Ovary (tissue), 9 donors: Measurements from ENCODE around the gene COX8A. TPM values are rescaled to one million over a fixed set of nuclear protein-coding genes. Genes with fewer than 3 reads are reported as not detected.

Source experiments
- DNase-seq, 5 donors: peaks; one replicate each; pipeline ENCODE4 v3.0.0-alpha.2; 2019 to 2020
- H3K27ac ChIP-seq, 2 donors: fragments of 200-600 bp; one replicate each; pipeline versions ENCODE4 v1.5.1 to v1.8.0; 2019 to 2022
- H3K27me3 ChIP-seq: fragments of 200-600 bp; one replicate; pipeline ENCODE4 v1.8.0; 2022
- H3K36me3 ChIP-seq: fragments of 200-600 bp; sonication (generic); one replicate; pipeline ENCODE4 v1.5.1; 2019
- H3K4me1 ChIP-seq: one replicate; pipeline ENCODE4 v1.8.1; 2013; ENCODE audit warnings: mild to moderate bottlenecking, moderate library complexity; ENCODE audit not compliant: insufficient read depth
- H3K4me3 ChIP-seq: fragments of 200-600 bp; sonication (generic); one replicate; pipeline ENCODE4 v1.5.1; 2017
- H3K9me3 ChIP-seq, 2 donors: fragments of 200-600 bp in 1 of 2; sonication (generic) in 1 of 2; one replicate each; pipeline versions ENCODE4 v1.5.1 to v1.8.1; 2013 to 2019; ENCODE audit warnings: mild to moderate bottlenecking in 1 of 2, moderate library complexity in 1 of 2
- CTCF ChIP-seq, 3 donors: fragments of 450-650 bp in 2 of 3; fragments of 200-600 bp in 1 of 3; IDR thresholded peaks; one replicate each; pipeline versions ENCODE4 v1.5.1 to v1.8.0; 2016 to 2022; ENCODE audit warnings: antibody characterized with exemption in 3 of 3, mild to moderate bottlenecking in 1 of 3
- EP300 ChIP-seq: sonication (generic); formaldehyde crosslinking; IDR thresholded peaks from one replicate; pipeline ENCODE4 v1.6.1; 2017; ENCODE audit warnings: antibody characterized with exemption
- POLR2A ChIP-seq: fragments of 450-650 bp; IDR thresholded peaks from one replicate; pipeline ENCODE4 v1.6.1; 2017; ENCODE audit warnings: antibody characterized with exemption, mild to moderate bottlenecking, moderate library complexity
- WGBS, 3 donors: extraction: QIAGEN DNeasy Blood & Tissue Kit in 1 of 3; methylation state at CpG; one replicate each; pipeline versions ENCODE4 v1.1.5 to v1.1.7; 2013 to 2017; 5-methylcytosine and 5-hydroxymethylcytosine counted together
- intact Hi-C, 4 donors: fragments of 100-400 bp; cut with DNase I; formaldehyde crosslinking; loops; one replicate each; pipeline versions ENCODE4 v1.11.0 to v1.15.1; 2022 to 2023
- polyA plus RNA-seq, 2 donors: library from polyadenylated mRNA; stranded (reverse); fragments of 200-250 nt in 1 of 2; fragments of 350-450 nt in 1 of 2; fragmentation: Illumina TruSeq in 1 of 2; extraction: RNeasy Lipid Tissue Mini Kit (QIAGEN cat#74804) in 1 of 2; gene quantifications; one replicate each; pipeline ENCODE4 v1.2.3, GENCODE V29; 2013 to 2014
- total RNA-seq, 7 donors: library from RNA; depleted of rRNA in 2 of 7; stranded (reverse); fragments of >200 nt in 2 of 7; fragmentation: NEBNext Ultra II Directional in 3 of 7; extraction: Animal tissue kit (Norgen Biotek cat#: 25700) in 3 of 7; gene quantifications; one replicate each; pipeline versions ENCODE4 v1.1.0 to v1.2.4, GENCODE V29; 2016 to 2023
- donor health status: DM: no; HTN: no; CAD: no; lungs with moderate emphysema.
- donor health status: DM: no; HTN: no; CAD: no.
- donor health status: Bipolar disorder and iron deficiency.
- donor health status: DM: yes; HTN: yes; CAD: no.
- donor health status: DM: no; HTN: no; CAD: no.
- donor health status: DM: yes; HTN: yes; CAD: no.

Gene COX8A
- total and polyA plus RNA-seq, 9 donors, result 64.8 to 438 (median 222) TPM

DNA sequence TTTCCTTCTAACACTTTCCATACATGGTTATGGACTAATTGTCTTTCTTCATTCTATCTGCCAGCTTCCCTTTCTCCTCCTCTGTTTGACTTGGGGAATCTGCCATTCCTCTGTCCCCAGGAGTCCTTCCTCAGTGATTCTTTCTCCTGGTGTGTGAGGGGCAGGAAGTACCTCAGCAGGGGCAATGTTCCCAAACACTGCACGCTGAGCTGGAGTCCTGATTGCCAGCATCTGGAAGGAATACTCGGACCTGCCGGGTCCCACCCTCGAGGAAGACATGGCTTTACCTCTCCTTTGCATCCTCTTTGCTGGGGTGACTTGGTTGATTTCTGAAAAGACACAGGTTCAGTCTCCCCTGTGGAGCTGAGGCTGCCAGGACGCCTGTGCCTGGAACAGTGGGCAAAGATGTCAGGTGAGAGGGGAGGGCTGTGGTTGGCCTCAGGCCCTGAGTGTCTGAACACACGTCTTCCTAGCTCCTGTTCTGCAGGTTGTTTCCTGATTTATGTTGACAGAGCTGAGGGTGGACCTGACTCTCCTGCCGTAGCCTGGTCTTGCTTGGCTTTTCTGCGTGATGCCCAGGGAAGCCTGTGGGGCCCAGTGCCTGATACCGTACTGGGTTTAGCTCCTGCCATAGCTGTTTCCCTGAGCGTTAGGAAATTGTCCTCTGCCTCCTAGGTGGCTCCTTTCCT, 4.3 kb downstream of the COX8A start:
- Histone ChIP-seq H3K27me3 (no peaks in the 10 kb centered on the region), H3K27ac (peak overlapping the region in 1 of 2 donors; percentile 28), H3K9me3 (no peaks in the 10 kb centered on the region), H3K4me1 (peaks cover 15% of the 10 kb centered on the region), H3K36me3 (no peaks in the 10 kb centered on the region), H3K4me3 (no peak overlapping the region)
- WGBS, 3 donors, result 63 to 75% (median 69%) methylated on average over 10 of the region's 10 CpGs
- TF ChIP-seq CTCF (IDR thresholded peaks at IDR 0.05), result no peak
- TF ChIP-seq EP300, result no peak
- TF ChIP-seq POLR2A, result no peak
- intact Hi-C loops, result no loop called here
- no peak for DNase-seq

GRCh38 chr11:63979426-63979825, 5.0 kb downstream of the COX8A start:
- peak overlapping the region in 1 of 2 donors; percentile 28 for H3K27ac ChIP-seq
- intact Hi-C loops, result no loop called here
- DNase-seq, result no peak

GRCh38 chr11:63985812-63986155, 11.4 kb downstream of the COX8A start:
- WGBS, 3 donors, result 0 to 1% (median 0%) methylated on average over 18 of the region's 18 CpGs
- DNase-seq, result no peak
- H3K36me3 ChIP-seq, result no peaks in the 10 kb centered on the region
- H3K4me3 ChIP-seq, result peak overlapping the region; percentile 95
- no peaks in the 10 kb centered on the region for H3K27me3 ChIP-seq
- intact Hi-C loops, result no loop called here
- H3K27ac ChIP-seq, result peak overlapping the region in 1 of 2 donors; percentile 57
- H3K9me3 ChIP-seq, result no peaks in the 10 kb centered on the region
- TF ChIP-seq POLR2A, result no peak
- no peak for TF ChIP-seq EP300
- no peak for TF ChIP-seq CTCF (IDR thresholded peaks at IDR 0.05)
- peaks cover 5% of the 10 kb centered on the region for H3K4me1 ChIP-seq

More at GRCh38 chr11:63979426-63979825, 5.0 kb downstream of the COX8A start:
- 87 to 92% (median 89%) methylated on average over 5 of the region's 5 CpGs for WGBS, 3 donors
- TF ChIP-seq POLR2A, result no peak
- no peak for TF ChIP-seq EP300
- no peak for TF ChIP-seq CTCF (IDR thresholded peaks at IDR 0.05)
- Histone ChIP-seq H3K9me3 (no peaks in the 10 kb centered on the region), H3K4me3 (no peak overlapping the region), H3K36me3 (no peaks in the 10 kb centered on the region), H3K27me3 (no peaks in the 10 kb centered on the region), H3K4me1 (peaks cover 15% of the 10 kb centered on the region)

- Histone ChIP-seq H3K4me1 (peaks cover 5% of the 10 kb centered on the region), H3K36me3 (no peaks in the 10 kb centered on the region), H3K27me3 (no peaks in the 10 kb centered on the region), H3K4me3 (peak within 1 kb of the TSS; percentile 95), H3K27ac (peak within 1 kb of the TSS; percentile 43 to 57), H3K9me3 (no peaks in the 10 kb centered on the region)
- intact Hi-C loops, result no loop called here
- DNase-seq, result peak; percentile 87 to 92 (median 88)
- TF ChIP-seq CTCF (IDR thresholded peaks at IDR 0.05) (no peak), EP300 (no peak), POLR2A (peak; percentile 44)
- 0% methylated on average over 35 to 63 of the region's 63 CpGs for WGBS, 3 donors
These were observed 11.9 kb downstream of the COX8A start, which contains the start of gene OTUB1 for GRCh38 chr11:63986156-63986931. Gene OTUB1, plus strand, starts transcription at chr11:63986438. Its CDS starts 19 bp downstream, at chr11:63986457.
